H1 (cell line): Measurements from ENCODE around the gene TACC2. TPM values are rescaled to one million over a fixed set of nuclear protein-coding genes. Genes with fewer than 3 reads are reported as not detected.
"Not testable (repeated sequence)": the region's sequence is repeated elsewhere in the genome, so short reads cannot be mapped to it uniquely, and the experiment has no call there.

Experiments used
- CTCF ChIA-PET: fragments of 300-600 bp; sonication (Branson Sonifier 250); formaldehyde crosslinking; loops from one replicate; lab custom pipeline; 2021; ENCODE audit not compliant: partially characterized antibody; lab: Charles Lee
- POLR2A ChIA-PET: fragments of 300-600 bp; sonication (Branson Sonifier 250); formaldehyde crosslinking; loops from one replicate; lab custom pipeline; 2021; ENCODE audit warnings: inconsistent platforms; ENCODE audit not compliant: partially characterized antibody; lab: Charles Lee
- DNase-seq, 2 experiments: peaks; one replicate each; pipeline versions ENCODE4 v3.0.0 to v3.0.0-alpha.2; 2010 to 2022; ENCODE audit warnings: low spot score in 2 of 2, low read depth in 1 of 2, mixed read lengths in 1 of 2
- FAIRE-seq: peaks from 2 replicates; lab custom pipeline; 2011; peaks lifted over from hg19 to GRCh38; lab: Jason Lieb, UNC
- H2AFZ ChIP-seq: 2 replicates; pipeline ENCODE4 v1.8.1; 2012; ENCODE audit warnings: low read length, inconsistent platforms
- H2AK5ac ChIP-seq: 2 replicates; pipeline ENCODE4 v1.6.1; 2013; ENCODE audit warnings: low read depth, low read length
- H2BK120ac ChIP-seq: replicated peaks from 2 replicates; pipeline ENCODE3; 2013; ENCODE audit warnings: low read depth, low read length, inconsistent platforms
- H2BK12ac ChIP-seq: 2 replicates; pipeline ENCODE4 v1.6.1; 2013; ENCODE audit warnings: low read depth, low read length
- H2BK15ac ChIP-seq: 2 replicates; pipeline ENCODE4 v1.6.1; 2013; ENCODE audit warnings: low read length
- H2BK20ac ChIP-seq: 2 replicates; pipeline ENCODE4 v1.6.1; 2013; ENCODE audit warnings: low read length
- H2BK5ac ChIP-seq: 2 replicates; pipeline ENCODE4 v1.6.1; 2013; ENCODE audit warnings: low read depth, low read length
- H3K14ac ChIP-seq: 2 replicates; pipeline ENCODE4 v1.6.1; 2013; ENCODE audit warnings: inconsistent platforms; ENCODE audit not compliant: insufficient read length
- H3K18ac ChIP-seq: 2 replicates; pipeline ENCODE4 v1.6.1; 2013; ENCODE audit warnings: low read length; ENCODE audit errors: extremely low read depth
- H3K23ac ChIP-seq: 2 replicates; pipeline ENCODE4 v1.6.1; 2013; ENCODE audit warnings: inconsistent platforms; ENCODE audit not compliant: insufficient read length
- H3K23me2 ChIP-seq: 2 replicates; pipeline ENCODE4 v1.6.1; 2013; ENCODE audit warnings: low read depth, low read length
- H3K27ac ChIP-seq: 2 replicates; pipeline ENCODE4 v1.6.1; 2011; ENCODE audit warnings: low read depth, low read length, inconsistent platforms
- H3K27me3 ChIP-seq, 4 experiments: replicated peaks in 1 of 4; 1 replicate in 1 of 4; 2 replicates in 3 of 4; pipeline versions ENCODE4 v1.6.1 to v1.8.1; 2011 to 2013; ENCODE audit warnings: low read length in 3 of 4, mild to moderate bottlenecking in 3 of 4, inconsistent platforms in 2 of 4, mixed read lengths in 2 of 4, moderate library complexity in 1 of 4; ENCODE audit not compliant: control insufficient read depth in 3 of 4, insufficient read depth in 3 of 4; ENCODE audit errors: extremely low read depth in 1 of 4
- H3K36me3 ChIP-seq, 4 experiments: 2 replicates each; pipeline versions ENCODE4 v1.6.1 to v1.8.1; 2011 to 2013; ENCODE audit warnings: mild to moderate bottlenecking in 4 of 4, low read length in 3 of 4, moderate library complexity in 2 of 4, control low read depth in 1 of 4, inconsistent platforms in 1 of 4; ENCODE audit not compliant: insufficient read depth in 4 of 4, control insufficient read depth in 2 of 4
- H3K4ac ChIP-seq: replicated peaks from 2 replicates; pipeline ENCODE3; 2013; ENCODE audit warnings: low read length, low read depth, mixed read lengths, inconsistent platforms; ENCODE audit not compliant: insufficient read length
- H3K4me1 ChIP-seq, 4 experiments: replicated peaks in 1 of 4; 1 replicate in 1 of 4; 2 replicates in 3 of 4; pipeline versions ENCODE4 v1.6.1 to v1.8.1; 2011 to 2013; ENCODE audit warnings: low read length in 3 of 4, inconsistent platforms in 2 of 4, mixed read lengths in 1 of 4; ENCODE audit not compliant: insufficient read depth in 4 of 4, control insufficient read depth in 3 of 4
- H3K4me2 ChIP-seq, 2 experiments: 2 replicates each; pipeline versions ENCODE4 v1.6.1 to v1.8.1; 2011 to 2013; ENCODE audit warnings: low read depth in 2 of 2, low read length in 2 of 2, control low read depth in 1 of 2, inconsistent platforms in 1 of 2, mild to moderate bottlenecking in 1 of 2; ENCODE audit not compliant: insufficient read depth in 1 of 2
- H3K4me3 ChIP-seq, 4 experiments: fragments of 200-600, 300-600 bp in 1 of 4; sonication (generic), shearing (Covaris generic), sonication (Bioruptor Twin) in 1 of 4; 2 replicates each; pipeline versions ENCODE4 v1.5.1 to v1.8.1; 2011 to 2016; ENCODE audit warnings: low read length in 4 of 4, low read depth in 3 of 4, control low read depth in 2 of 4, inconsistent platforms in 2 of 4, mild to moderate bottlenecking in 2 of 4, mixed read lengths in 1 of 4, moderate library complexity in 1 of 4; ENCODE audit not compliant: insufficient read depth in 2 of 4; ENCODE audit errors: extremely low read depth in 1 of 4
- H3K56ac ChIP-seq: replicated peaks from 2 replicates; pipeline ENCODE3; 2013; ENCODE audit warnings: low read depth, mild to moderate bottlenecking, mixed read lengths, low read length, inconsistent platforms; ENCODE audit not compliant: insufficient read length
- H3K79me1 ChIP-seq: 2 replicates; pipeline ENCODE4 v1.6.1; 2013; ENCODE audit warnings: low read depth, low read length, control low read depth
- H3K79me2 ChIP-seq, 2 experiments: 2 replicates each; pipeline versions ENCODE4 v1.6.1 to v1.8.1; 2012 to 2013; ENCODE audit warnings: low read length in 2 of 2, mild to moderate bottlenecking in 2 of 2, inconsistent platforms in 1 of 2; ENCODE audit not compliant: insufficient read depth in 2 of 2, control insufficient read depth in 1 of 2
- H3K9ac ChIP-seq, 4 experiments: replicated peaks in 1 of 4; 1 replicate in 1 of 4; 2 replicates in 3 of 4; pipeline versions ENCODE4 v1.6.1 to v1.8.1; 2011 to 2013; ENCODE audit warnings: low read depth in 3 of 4, low read length in 3 of 4, control low read depth in 2 of 4, mild to moderate bottlenecking in 2 of 4, moderate library complexity in 2 of 4, inconsistent platforms in 1 of 4; ENCODE audit errors: extremely low read depth in 1 of 4
- H3K9me3 ChIP-seq, 2 experiments: 2 replicates each; pipeline versions ENCODE4 v1.6.1 to v1.8.1; 2012 to 2013; ENCODE audit warnings: mild to moderate bottlenecking in 2 of 2, moderate library complexity in 2 of 2, control low read depth in 1 of 2, inconsistent platforms in 1 of 2, low read depth in 1 of 2, low read length in 1 of 2, mixed read lengths in 1 of 2; ENCODE audit not compliant: insufficient read depth in 2 of 2
- H4K20me1 ChIP-seq, 2 experiments: replicated peaks in 1 of 2; 2 replicates each; pipeline versions ENCODE3 to v1.8.1; 2011 to 2013; ENCODE audit warnings: inconsistent platforms in 2 of 2, low read length in 2 of 2, mild to moderate bottlenecking in 1 of 2; ENCODE audit not compliant: insufficient read depth in 2 of 2, control insufficient read depth in 1 of 2
- H4K5ac ChIP-seq: 2 replicates; pipeline ENCODE4 v1.6.1; 2013; ENCODE audit warnings: low read length, low read depth, mixed read lengths, inconsistent platforms; ENCODE audit not compliant: insufficient read length
- H4K8ac ChIP-seq: 2 replicates; pipeline ENCODE4 v1.8.0; 2013; ENCODE audit warnings: mild to moderate bottlenecking, moderate library complexity, low read length, inconsistent platforms; ENCODE audit not compliant: insufficient read depth; ENCODE audit errors: extremely low read depth
- H4K91ac ChIP-seq: replicated peaks from 2 replicates; pipeline ENCODE3; 2013; ENCODE audit warnings: low read length, mixed read lengths, inconsistent platforms; ENCODE audit not compliant: insufficient read length
- WGBS, 2 experiments: shearing (Covaris generic) in 1 of 2; methylation state at CpG; one replicate each; pipeline versions ENCODE4 v1.1.6 to v1.1.7; 2013 to 2015; ENCODE audit warnings: low lambda C conversion rate in 2 of 2, mixed read lengths in 2 of 2, inconsistent platforms in 1 of 2, low coverage in 1 of 2, missing lambda C conversion rate in 1 of 2; ENCODE audit not compliant: insufficient replicate concordance in 2 of 2, insufficient coverage in 1 of 2, insufficient read length in 1 of 2; ENCODE audit errors: extremely low coverage in 1 of 2, missing lambda C conversion rate in 1 of 2; 5-methylcytosine and 5-hydroxymethylcytosine counted together
- polyA plus RNA-seq, 7 experiments: library from polyadenylated mRNA; depleted of rRNA in 3 of 7; stranded (reverse) in 5 of 7; unstranded in 2 of 7; fragments of >200 nt in 5 of 7; fragments of 200-250 nt in 2 of 7; gene quantifications; 1 replicate in 5 of 7; 2 replicates in 1 of 7; 4 replicates in 1 of 7; pipeline versions ENCODE4 v1.2.1 to v1.2.3, GENCODE V29; 2011 to 2013; ENCODE audit warnings: missing spikeins in 2 of 7, mixed read lengths in 2 of 7
- total RNA-seq: library from RNA; stranded (reverse); fragmentation: NEBNext Ultra II Directional; extraction: Animal tissue kit (Norgen Biotek cat#: 25700); gene quantifications from 2 replicates; pipeline ENCODE4 v1.2.1, GENCODE V29; 2021

The TACC2 gene
- total and polyA plus RNA-seq, 2 of the 8 experiments (the other 6 are each of a cell fraction or from before 2014, with no cell fraction given) = 21.2 to 46.6 TPM

DNA sequence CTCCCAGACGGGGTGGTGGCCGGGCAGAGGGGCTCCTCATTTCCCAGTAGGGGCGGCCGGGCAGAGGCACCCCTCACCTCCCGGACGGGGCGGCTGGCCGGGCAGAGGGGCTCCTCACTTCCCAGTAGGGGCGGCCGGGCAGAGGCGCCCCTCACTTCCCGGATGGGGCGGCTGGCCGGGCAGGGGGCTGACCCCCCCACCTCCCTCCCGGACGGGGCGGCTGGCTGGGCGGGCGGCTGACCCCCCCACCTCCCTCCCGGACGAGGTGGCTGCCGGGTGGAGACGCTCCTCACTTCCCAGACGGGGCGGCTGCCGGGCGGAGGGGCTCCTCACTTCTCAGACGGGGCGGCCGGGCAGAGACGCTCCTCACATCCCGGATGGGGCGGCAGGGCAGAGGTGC lies 214.2 kb downstream of the TACC2 start:
- H3K56ac ChIP-seq, H2BK120ac ChIP-seq, H3K27me3 ChIP-seq, H3K27ac ChIP-seq, H2AFZ ChIP-seq, H4K5ac ChIP-seq, CTCF ChIA-PET, H3K4me2 ChIP-seq, H3K23me2 ChIP-seq, DNase-seq, H4K91ac ChIP-seq, H3K4ac ChIP-seq, H2BK15ac ChIP-seq, H3K18ac ChIP-seq, H3K4me1 ChIP-seq, H3K14ac ChIP-seq, H3K9ac ChIP-seq, H2AK5ac ChIP-seq, FAIRE-seq, H4K8ac ChIP-seq, H3K4me3 ChIP-seq, H2BK12ac ChIP-seq, H3K23ac ChIP-seq, H2BK5ac ChIP-seq, H3K9me3 ChIP-seq, POLR2A ChIA-PET, H2BK20ac ChIP-seq: not testable (repeated sequence)
- H4K20me1 ChIP-seq = peaks cover 3 to 13% of the 10 kb centered on the region in 2 experiments
- peaks cover 21% of the 10 kb centered on the region for H3K79me1 ChIP-seq
- peaks cover 0 to 34% of the 10 kb centered on the region in 2 experiments; a peak in 2 of 4 replicates for H3K79me2 ChIP-seq
- 98% methylated on average over 9 of the region's 33 CpGs; no CpG with 5 or more reads in 1 of the 2 experiments for WGBS, 2 experiments
- H3K36me3 ChIP-seq = peaks cover 5 to 19% (median 14%) of the 10 kb centered on the region in 4 experiments; a peak in 6 of 8 replicates
